ENCODE measurements around the gene ATP9A. TPM values are rescaled to one million over a fixed set of nuclear protein-coding genes. Genes with fewer than 3 reads are reported as not detected.

ATP9A gene
- total and polyA plus RNA-seq, 2 of the 4 experiments (the other 2 are of a cell fraction): 10.6 to 22.4 TPM

GRCh38 chr20:51634877-51635276 is 133.3 kb downstream of the ATP9A start:
- Histone ChIP-seq H3K4me3 (ENCODE audit: insufficient read depth, low read depth, low read length) (no peak overlapping the region), H2BK5ac (ENCODE audit: low read depth, low read length, poor library complexity, severe bottlenecking) (no peak overlapping the region), H4K5ac (ENCODE audit: low read depth, low read length) (no peak overlapping the region), H3K27ac (ENCODE audit: insufficient read depth, low read length) (no peak overlapping the region), H4K8ac (ENCODE audit: low read depth in 2 of 2, low read length in 2 of 2) (no peak overlapping the region), H3K27me3 (ENCODE audit: control insufficient read depth, insufficient read depth, low read length) (no peaks in the 10 kb centered on the region), H2AK9ac (replicated peaks; ENCODE audit: low read depth, low read length, poor library complexity) (no peak overlapping the region), H4K20me1 (ENCODE audit: insufficient read depth, low read length) (no peaks in the 10 kb centered on the region; the same call in 1 of the 2 replicates), H2AK5ac (ENCODE audit: low read depth, low read length) (peak overlapping the region; percentile 46), H3K18ac (ENCODE audit: low read depth, low read length) (no peak overlapping the region), H3K9me1 (ENCODE audit: insufficient read depth, low read length) (peaks cover 21% of the 10 kb centered on the region), H3K14ac (replicated peaks; ENCODE audit: low read depth, low read length) (no peak overlapping the region), H3K4me1 (ENCODE audit: control insufficient read depth, insufficient read depth, low read length) (peaks cover 12% of the 10 kb centered on the region), H3K23ac (ENCODE audit: low read depth, low read length) (no peak overlapping the region), H3K4ac (ENCODE audit: low read depth, low read length) (no peak overlapping the region), H2BK120ac (ENCODE audit: low read depth, low read length) (no peak overlapping the region), H2BK20ac (ENCODE audit: low read depth, low read length) (no peak overlapping the region), H3K56ac (ENCODE audit: extremely low read depth, insufficient read depth, low read length) (no peak overlapping the region), H3K9me3 (ENCODE audit: control insufficient read depth, insufficient read depth, low read length) (no peaks in the 10 kb centered on the region), H2BK15ac (ENCODE audit: low read depth, low read length) (no peak overlapping the region), H4K91ac (ENCODE audit: insufficient read depth, low read depth, low read length) (no peak overlapping the region), H2AFZ (replicated peaks; ENCODE audit: low read length, poor library complexity) (no peak overlapping the region), H3K4me2 (ENCODE audit: low read depth, low read length) (no peak overlapping the region), H3K9ac (ENCODE audit: low read depth, low read length) (no peak overlapping the region), H3K79me1 (ENCODE audit: low read depth in 1 of 2, low read length in 2 of 2) (peaks cover 3 to 35% of the 10 kb centered on the region in 2 experiments; a peak in 3 of 4 replicates), H3K36me3 (ENCODE audit: control insufficient read depth, insufficient read depth, low read length) (no peaks in the 10 kb centered on the region)
- ChIA-PET POLR2A (ENCODE audit: unreplicated experiment) (no interaction called here), CTCF (no interaction called here)
- intact Hi-C loops (cut with micrococcal nuclease) (loop anchor here (5.0 kb wide), 1 partner anchor 62 kb away; no protein-coding TSS in a partner anchor), dilution Hi-C loops (cut with HindIII; ENCODE audit: low sequenced_read_pairs, unreplicated experiment) (no loop called here), in situ Hi-C loops (cut with MboI; ENCODE audit: low sequenced_read_pairs) (no loop called here)
- DNase-seq (no peak), ATAC-seq (ENCODE audit: low read depth) (no peak)
- BruUV-seq (replicated peaks): no TSS peak
- TF ChIP-seq MAFK (IDR thresholded peaks at IDR 0.05; ENCODE audit: low read depth, low read length): no peak
- TF ChIP-seq MXI1 (IDR thresholded peaks at IDR 0.05; ENCODE audit: borderline replicate concordance, low read depth, low read length): no peak
- no peak for TF ChIP-seq RCOR1 (IDR thresholded peaks at IDR 0.05; ENCODE audit: insufficient replicate concordance, low read length)
- no peak for TF ChIP-seq NFE2L2 (IDR thresholded peaks at IDR 0.05; ENCODE audit: low read depth, low read length)
- no peak for TF ChIP-seq MAZ (IDR thresholded peaks at IDR 0.05; ENCODE audit: borderline replicate concordance, low read depth, low read length)
- TF ChIP-seq POLR2A (IDR thresholded peaks at IDR 0.05; ENCODE audit: low read depth, low read length): no peak
- TF ChIP-seq CHD1 (IDR thresholded peaks at IDR 0.05; ENCODE audit: low read depth, low read length): no peak
- no peak for TF ChIP-seq CTCF (conservative IDR thresholded peaks at IDR 0.05; ENCODE audit: low read depth, low read length)
- no CpG with 5 or more reads among the region's 5 CpGs for WGBS, 2 experiments (ENCODE audit: extremely low coverage in 2 of 2, insufficient read length in 1 of 2)
